GM12878 (cell line): ENCODE results near the gene MTRFR. TPM values are rescaled to one million over a fixed set of nuclear protein-coding genes. Genes with fewer than 3 reads are reported as not detected.

Source experiments
- ATAC-seq: fragments of 200-7000 bp; cut with Tn5 transposase; 3 replicates; pipeline ENCODE4 v1.9.1; 2020; ENCODE audit warnings: mild to moderate bottlenecking, moderate library complexity
- BruUV-seq: library from RNA; stranded (reverse); fragments of 400-500 nt; replicated peaks from 2 replicates; lab custom pipeline; 2021; lab: Mats Ljungman, UMichigan
- CTCF ChIA-PET: fragments of 300-600 bp; sonication (Branson Sonifier 250); formaldehyde crosslinking; extraction: SDS; loops from one replicate; lab custom pipeline; 2021; ENCODE audit warnings: inconsistent platforms; lab: Yijun Ruan, JAX
- POLR2A ChIA-PET: fragments of 350-600 bp; formaldehyde crosslinking; extraction: SDS; loops from one replicate; lab custom pipeline; 2021; ENCODE audit warnings: inconsistent platforms; lab: Charles Lee
- RAD21 ChIA-PET: fragments of 300-600 bp; sonication (Branson Sonifier 250); formaldehyde crosslinking; loops from one replicate; lab custom pipeline; 2023; ENCODE audit warnings: antibody characterized with exemption; ENCODE audit not compliant: unreplicated experiment; lab: Charles Lee
- SMC1A ChIA-PET: fragments of 300-600 bp; sonication (Branson Sonifier 250); formaldehyde crosslinking; loops from one replicate; lab custom pipeline; 2023; ENCODE audit not compliant: unreplicated experiment, uncharacterized antibody; lab: Charles Lee
- DNase-seq: peaks from one replicate; pipeline ENCODE4 v3.0.0-alpha.2; 2011; ENCODE audit warnings: low read depth, low spot score
- FAIRE-seq: peaks from 3 replicates; lab custom pipeline; 2011; peaks lifted over from hg19 to GRCh38; lab: Jason Lieb, UNC
- H2AFZ ChIP-seq: 2 replicates; pipeline ENCODE4 v1.6.0; 2011; ENCODE audit warnings: low read depth, low read length, control low read depth; ENCODE audit not compliant: control insufficient read depth
- H3K27ac ChIP-seq: 2 replicates; pipeline ENCODE4 v1.5.1; 2011; ENCODE audit warnings: control low read depth; ENCODE audit not compliant: control insufficient read depth, insufficient read depth
- H3K27me3 ChIP-seq, 2 experiments: replicated peaks in 1 of 2; 2 replicates each; pipeline versions ENCODE4 v1.6.0 to v1.6.1; 2011; ENCODE audit warnings: low read length in 1 of 2; ENCODE audit not compliant: control insufficient read depth in 2 of 2, insufficient read depth in 2 of 2
- H3K36me3 ChIP-seq, 2 experiments: 2 replicates each; pipeline ENCODE4 v1.5.1; 2011; ENCODE audit warnings: low read length in 1 of 2; ENCODE audit not compliant: control insufficient read depth in 2 of 2, insufficient read depth in 2 of 2
- H3K4me1 ChIP-seq: 2 replicates; pipeline ENCODE4 v1.6.1; 2011; ENCODE audit warnings: mild to moderate bottlenecking, low read length, moderate library complexity, mixed read lengths; ENCODE audit not compliant: control insufficient read depth, insufficient read depth
- H3K4me2 ChIP-seq: 2 replicates; pipeline ENCODE4 v1.6.0; 2011; ENCODE audit warnings: control low read depth; ENCODE audit not compliant: control insufficient read depth, insufficient read depth
- H3K4me3 ChIP-seq: fragments of 200-600 bp; sonication (generic); 2 replicates; pipeline ENCODE4 v1.5.1; 2016
- H3K79me2 ChIP-seq: 2 replicates; pipeline ENCODE4 v1.6.0; 2011; ENCODE audit warnings: low read length; ENCODE audit not compliant: control insufficient read depth, insufficient read depth
- H3K9ac ChIP-seq: 2 replicates; pipeline ENCODE4 v1.8.0; 2011; ENCODE audit warnings: low read length, control low read depth, mixed read lengths; ENCODE audit not compliant: control insufficient read depth, insufficient read depth
- H3K9me3 ChIP-seq: replicated peaks from 3 replicates; pipeline ENCODE4 v1.5.1; 2011; ENCODE audit warnings: mild to moderate bottlenecking, low read length; ENCODE audit not compliant: control insufficient read depth, insufficient read depth
- H4K20me1 ChIP-seq: 2 replicates; pipeline ENCODE4 v1.6.0; 2011; ENCODE audit not compliant: control insufficient read depth, insufficient read depth
- CEBPB ChIP-seq, 2 experiments: fragments of 150-350 bp in 1 of 2; IDR thresholded peaks; 2 replicates each; pipeline ENCODE4 v1.6.1; 2012 to 2014; ENCODE audit warnings: low read depth in 2 of 2, low read length in 2 of 2, borderline replicate concordance in 1 of 2, inconsistent platforms in 1 of 2
- CREM ChIP-seq: IDR thresholded peaks from 2 replicates; pipeline ENCODE4 v1.6.1; 2014; ENCODE audit warnings: antibody characterized with exemption, low read depth
- MYC ChIP-seq: IDR thresholded peaks from 2 replicates; pipeline ENCODE4 v1.6.1; 2011; ENCODE audit warnings: mild to moderate bottlenecking, low read length, moderate library complexity, inconsistent platforms; ENCODE audit not compliant: insufficient read depth, insufficient replicate concordance, insufficient read length, severe bottlenecking
- SREBF2 ChIP-seq: IDR thresholded peaks from 2 replicates; pipeline ENCODE4 v1.6.1; 2012; ENCODE audit warnings: mild to moderate bottlenecking, low read length
- SUZ12 ChIP-seq: fragments of 200-600 bp; sonication (generic); IDR thresholded peaks from one replicate; pipeline ENCODE4 v1.6.1; 2018; ENCODE audit warnings: antibody characterized with exemption, mild to moderate bottlenecking; ENCODE audit not compliant: unreplicated experiment
- WGBS: methylation state at CpG from one replicate; pipeline ENCODE4 v1.1.6; 2016; ENCODE audit warnings: low lambda C conversion rate; ENCODE audit not compliant: insufficient replicate concordance, insufficient coverage; ENCODE audit errors: missing lambda C conversion rate; 5-methylcytosine and 5-hydroxymethylcytosine counted together
- in situ Hi-C: fragments of 300-500 bp; cut with MboI; formaldehyde crosslinking; loops from 9 replicates; pipeline ENCODE4 v1.14.3; 2018; ENCODE audit warnings: mixed read lengths
- intact Hi-C: fragments of 100-400 bp; cut with micrococcal nuclease; formaldehyde crosslinking; loops from one replicate; pipeline ENCODE4 v1.14.2; 2022; ENCODE audit not compliant: unreplicated experiment
- polyA plus RNA-seq, 11 experiments: library from polyadenylated mRNA; depleted of rRNA in 4 of 11; unstranded in 6 of 11; stranded (reverse) in 5 of 11; fragments of >200 nt; fragmentation: Nextera tagmentation in 4 of 11; fragmentation: Illumina TruSeq in 1 of 11; extraction: Ambion mirVana in 4 of 11; extraction: Trizol in 1 of 11; gene quantifications; 1 replicate in 1 of 11; 2 replicates in 10 of 11; pipeline versions ENCODE4 v1.2.1 to v1.2.3, GENCODE V29; 2011 to 2016; ENCODE audit warnings: inconsistent platforms in 2 of 11, missing spikeins in 2 of 11, low read depth in 1 of 11
- total RNA-seq, 4 experiments: library from RNA; depleted of rRNA in 3 of 4; stranded (reverse); fragments of >200 nt in 3 of 4; fragmentation: Illumina TruSeq in 1 of 4; extraction: Trizol in 1 of 4; gene quantifications; 2 replicates each; pipeline versions ENCODE4 v1.2.1 to v1.2.3, GENCODE V29; 2013 to 2021
- TF ChIP-seq, protein P1 (sequence below): IDR thresholded peaks from 2 replicates; pipeline ENCODE4 v1.6.1; 2012; ENCODE audit warnings: low read depth, low read length, improper control_type of control experiment
- TF ChIP-seq, protein P2 (sequence below): fragments of 450-650 bp; IDR thresholded peaks from 2 replicates; pipeline ENCODE4 v1.6.1; 2014; ENCODE audit warnings: mild to moderate bottlenecking
- TF ChIP-seq, protein P3 (sequence below): IDR thresholded peaks from 2 replicates; pipeline ENCODE4 v1.6.1; 2012; ENCODE audit warnings: low read length, inconsistent platforms

MTRFR gene
- total and polyA plus RNA-seq, 10 of the 15 experiments (the other 5 are each of a cell fraction or from before 2014, with no cell fraction given), result 12.2 to 33.4 (median 24.8) TPM

DNA sequence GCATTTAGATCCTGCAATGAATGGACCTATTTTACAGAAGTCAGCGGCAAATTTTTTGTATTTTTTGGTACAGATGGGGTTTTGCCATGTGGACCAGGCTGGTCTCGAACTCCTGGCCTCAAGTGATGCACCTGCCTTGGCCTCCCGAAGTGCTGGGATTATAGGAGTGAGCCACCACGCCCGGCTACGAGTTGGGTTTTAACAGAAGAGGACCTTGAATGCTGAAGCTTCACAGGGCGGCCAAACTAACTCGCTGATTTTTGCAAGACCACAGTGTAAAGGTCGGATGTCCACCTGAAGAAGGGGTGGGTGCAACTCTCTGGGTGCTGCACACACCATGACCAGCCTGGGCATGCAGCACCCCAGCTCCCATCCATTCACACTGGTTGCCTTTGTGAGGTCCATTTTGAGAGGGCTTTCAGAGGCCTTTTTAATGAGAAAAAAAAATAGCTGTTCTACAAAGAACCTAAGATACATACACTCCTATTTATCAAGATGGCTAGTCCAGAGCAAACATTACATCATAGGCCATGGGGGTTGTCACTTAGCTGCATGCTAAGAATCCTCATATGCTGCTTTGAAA, 60.0 kb downstream of the MTRFR start (continued):
- TF ChIP-seq, protein P1, sequence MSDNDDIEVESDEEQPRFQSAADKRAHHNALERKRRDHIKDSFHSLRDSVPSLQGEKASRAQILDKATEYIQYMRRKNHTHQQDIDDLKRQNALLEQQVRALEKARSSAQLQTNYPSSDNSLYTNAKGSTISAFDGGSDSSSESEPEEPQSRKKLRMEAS, result no peak
- TF ChIP-seq CEBPB (IDR thresholded peaks at IDR 0.05; ENCODE audit: borderline replicate concordance in 1 of 2, low read depth in 2 of 2, low read length in 2 of 2), result no peak
- TF ChIP-seq, protein P2, sequence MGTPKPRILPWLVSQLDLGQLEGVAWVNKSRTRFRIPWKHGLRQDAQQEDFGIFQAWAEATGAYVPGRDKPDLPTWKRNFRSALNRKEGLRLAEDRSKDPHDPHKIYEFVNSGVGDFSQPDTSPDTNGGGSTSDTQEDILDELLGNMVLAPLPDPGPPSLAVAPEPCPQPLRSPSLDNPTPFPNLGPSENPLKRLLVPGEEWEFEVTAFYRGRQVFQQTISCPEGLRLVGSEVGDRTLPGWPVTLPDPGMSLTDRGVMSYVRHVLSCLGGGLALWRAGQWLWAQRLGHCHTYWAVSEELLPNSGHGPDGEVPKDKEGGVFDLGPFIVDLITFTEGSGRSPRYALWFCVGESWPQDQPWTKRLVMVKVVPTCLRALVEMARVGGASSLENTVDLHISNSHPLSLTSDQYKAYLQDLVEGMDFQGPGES, result no peak
- TF ChIP-seq, all 136 proteins: peak for 0

DNA sequence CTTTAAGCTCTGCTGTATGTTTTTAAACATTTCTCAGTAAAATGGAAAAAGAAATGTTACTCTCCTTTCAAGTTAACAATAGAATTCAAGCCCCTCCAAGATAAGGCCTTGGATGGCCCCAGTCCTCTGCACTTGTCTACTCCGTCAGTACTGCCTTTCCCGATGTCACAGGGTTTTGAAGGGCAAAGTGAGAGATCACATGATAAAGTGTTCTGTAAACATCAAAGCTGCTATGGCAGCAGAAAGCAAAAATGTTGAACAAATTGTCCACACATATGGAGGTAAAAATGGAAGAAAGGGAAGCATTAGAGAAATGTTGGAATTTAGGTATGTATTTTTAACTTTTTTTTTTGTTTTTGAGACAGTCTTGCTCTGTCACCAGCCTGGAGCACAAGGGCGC, 71.9 kb downstream of the MTRFR start:
- no peak overlapping the region for H3K27ac ChIP-seq
- no peak overlapping the region for H3K4me3 ChIP-seq
- TF ChIP-seq CREM (no peak), SREBF2 (no peak), SUZ12 (no peak), MYC (no peak)
- TF ChIP-seq, protein P3, sequence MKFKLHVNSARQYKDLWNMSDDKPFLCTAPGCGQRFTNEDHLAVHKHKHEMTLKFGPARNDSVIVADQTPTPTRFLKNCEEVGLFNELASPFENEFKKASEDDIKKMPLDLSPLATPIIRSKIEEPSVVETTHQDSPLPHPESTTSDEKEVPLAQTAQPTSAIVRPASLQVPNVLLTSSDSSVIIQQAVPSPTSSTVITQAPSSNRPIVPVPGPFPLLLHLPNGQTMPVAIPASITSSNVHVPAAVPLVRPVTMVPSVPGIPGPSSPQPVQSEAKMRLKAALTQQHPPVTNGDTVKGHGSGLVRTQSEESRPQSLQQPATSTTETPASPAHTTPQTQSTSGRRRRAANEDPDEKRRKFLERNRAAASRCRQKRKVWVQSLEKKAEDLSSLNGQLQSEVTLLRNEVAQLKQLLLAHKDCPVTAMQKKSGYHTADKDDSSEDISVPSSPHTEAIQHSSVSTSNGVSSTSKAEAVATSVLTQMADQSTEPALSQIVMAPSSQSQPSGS, result no peak
- intact Hi-C loops (no loop called here), in situ Hi-C loops (no loop called here)
- RAD21 ChIA-PET, result no interaction called here
- H3K9ac ChIP-seq, result no peak overlapping the region
- no peaks in the 10 kb centered on the region for H3K9me3 ChIP-seq
- H4K20me1 ChIP-seq, result no peaks in the 10 kb centered on the region
- H3K4me1 ChIP-seq, result no peaks in the 10 kb centered on the region
- 86% methylated on average over 3 of the region's 3 CpGs for WGBS
- CTCF ChIA-PET, result interaction anchor here (1.2 kb wide), 1 partner anchor 58 kb away, joined by 3 read pairs; no protein-coding TSS in a partner anchor
- peaks cover 2 to 31% of the 10 kb centered on the region in 2 experiments for H3K36me3 ChIP-seq
- POLR2A ChIA-PET, result interaction anchor here (0.5 kb wide), 1 partner anchor 172 kb away, joined by 3 read pairs; no protein-coding TSS in a partner anchor
- DNase-seq, result no peak
- no peaks in the 10 kb centered on the region for H3K79me2 ChIP-seq
- no peaks in the 10 kb centered on the region for H3K27me3 ChIP-seq
- BruUV-seq, result TSS peak; percentile 14
- no peak for ATAC-seq
- SMC1A ChIA-PET, result no interaction called here
- H2AFZ ChIP-seq, result no peak overlapping the region
- H3K4me2 ChIP-seq, result no peak overlapping the region
- FAIRE-seq, result no peak
